GM23338 (cell line): Measurements from ENCODE around the gene HDHD5.

Experiments used
- CREB1 ChIP-seq: fragments of 250-450 bp; sonication (Bioruptor Pico); IDR thresholded peaks from 2 replicates; pipeline ENCODE4 v1.5.0; 2020; ENCODE audit warnings: low read depth, mild to moderate bottlenecking, moderate library complexity
- EZH2 ChIP-seq: fragments of 200-600 bp; sonication (generic); IDR thresholded peaks from one replicate; pipeline ENCODE4 v1.8.0; 2017; ENCODE audit warnings: antibody characterized with exemption, mild to moderate bottlenecking, low read depth; ENCODE audit not compliant: unreplicated experiment
- EZH2phosphoT487 ChIP-seq: fragments of 200-600 bp; sonication (generic); IDR thresholded peaks from one replicate; pipeline ENCODE4 v1.8.1; 2018; ENCODE audit warnings: antibody characterized with exemption; ENCODE audit not compliant: unreplicated experiment
- NANOG ChIP-seq: IDR thresholded peaks from 2 replicates; pipeline ENCODE4 v1.6.1; 2016; ENCODE audit warnings: antibody characterized with exemption, borderline replicate concordance
- POLR2AphosphoS5 ChIP-seq: IDR thresholded peaks from 2 replicates; pipeline ENCODE4 v1.6.1; 2016; ENCODE audit warnings: antibody characterized with exemption, low read depth
- ZNF114 ChIP-seq: fragments of 250-450 bp; sonication (Bioruptor Pico); IDR thresholded peaks from 2 replicates; pipeline ENCODE4 v1.5.0; 2020; ENCODE audit warnings: mild to moderate bottlenecking, moderate library complexity
- TF ChIP-seq, protein P1 (sequence below), 2 experiments: fragments of 200-600 bp in 1 of 2; sonication (generic) in 1 of 2; conservative IDR thresholded peaks; 2 replicates each; pipeline versions ENCODE4 v1.5.1 to v1.6.1; 2016 to 2017; ENCODE audit warnings: antibody characterized with exemption in 2 of 2, low read depth in 2 of 2, mild to moderate bottlenecking in 2 of 2, moderate library complexity in 1 of 2
- TF ChIP-seq, protein P2 (sequence below): IDR thresholded peaks from one replicate; pipeline ENCODE4 v1.6.1; 2018; ENCODE audit warnings: antibody characterized with exemption; ENCODE audit not compliant: unreplicated experiment
- TF ChIP-seq, protein P3 (sequence below): fragments of 250-450 bp; sonication (Bioruptor Pico); IDR thresholded peaks from 2 replicates; pipeline ENCODE4 v1.5.0; 2020; ENCODE audit warnings: mild to moderate bottlenecking, moderate library complexity

DNA sequence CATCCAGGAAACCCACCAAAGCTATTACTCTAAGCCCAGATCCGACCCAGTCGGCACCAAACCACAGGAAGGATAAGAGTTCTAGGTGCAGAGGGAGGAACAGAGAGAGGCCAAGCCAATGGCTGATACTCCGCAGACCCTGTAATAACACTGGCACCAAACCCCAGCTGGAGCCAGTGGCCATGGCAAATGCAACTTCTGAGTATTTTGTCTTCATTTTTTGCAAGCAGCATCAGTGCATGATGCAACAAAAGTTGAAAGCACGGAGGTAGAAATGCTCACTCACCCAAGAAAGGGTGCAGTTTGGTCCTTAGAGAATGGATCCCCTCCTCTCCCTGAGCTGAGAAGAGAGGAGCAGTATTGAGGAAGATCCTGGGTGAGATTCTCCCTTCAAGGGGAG, 40.7 kb downstream of the HDHD5 start:
- TF ChIP-seq, protein P1, sequence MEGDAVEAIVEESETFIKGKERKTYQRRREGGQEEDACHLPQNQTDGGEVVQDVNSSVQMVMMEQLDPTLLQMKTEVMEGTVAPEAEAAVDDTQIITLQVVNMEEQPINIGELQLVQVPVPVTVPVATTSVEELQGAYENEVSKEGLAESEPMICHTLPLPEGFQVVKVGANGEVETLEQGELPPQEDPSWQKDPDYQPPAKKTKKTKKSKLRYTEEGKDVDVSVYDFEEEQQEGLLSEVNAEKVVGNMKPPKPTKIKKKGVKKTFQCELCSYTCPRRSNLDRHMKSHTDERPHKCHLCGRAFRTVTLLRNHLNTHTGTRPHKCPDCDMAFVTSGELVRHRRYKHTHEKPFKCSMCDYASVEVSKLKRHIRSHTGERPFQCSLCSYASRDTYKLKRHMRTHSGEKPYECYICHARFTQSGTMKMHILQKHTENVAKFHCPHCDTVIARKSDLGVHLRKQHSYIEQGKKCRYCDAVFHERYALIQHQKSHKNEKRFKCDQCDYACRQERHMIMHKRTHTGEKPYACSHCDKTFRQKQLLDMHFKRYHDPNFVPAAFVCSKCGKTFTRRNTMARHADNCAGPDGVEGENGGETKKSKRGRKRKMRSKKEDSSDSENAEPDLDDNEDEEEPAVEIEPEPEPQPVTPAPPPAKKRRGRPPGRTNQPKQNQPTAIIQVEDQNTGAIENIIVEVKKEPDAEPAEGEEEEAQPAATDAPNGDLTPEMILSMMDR (conservative IDR thresholded peaks at IDR 0.05; ENCODE audit: low read depth in 2 of 2): no peak
- TF ChIP-seq POLR2AphosphoS5: no peak
- TF ChIP-seq EZH2: no peak
- TF ChIP-seq, protein P2, sequence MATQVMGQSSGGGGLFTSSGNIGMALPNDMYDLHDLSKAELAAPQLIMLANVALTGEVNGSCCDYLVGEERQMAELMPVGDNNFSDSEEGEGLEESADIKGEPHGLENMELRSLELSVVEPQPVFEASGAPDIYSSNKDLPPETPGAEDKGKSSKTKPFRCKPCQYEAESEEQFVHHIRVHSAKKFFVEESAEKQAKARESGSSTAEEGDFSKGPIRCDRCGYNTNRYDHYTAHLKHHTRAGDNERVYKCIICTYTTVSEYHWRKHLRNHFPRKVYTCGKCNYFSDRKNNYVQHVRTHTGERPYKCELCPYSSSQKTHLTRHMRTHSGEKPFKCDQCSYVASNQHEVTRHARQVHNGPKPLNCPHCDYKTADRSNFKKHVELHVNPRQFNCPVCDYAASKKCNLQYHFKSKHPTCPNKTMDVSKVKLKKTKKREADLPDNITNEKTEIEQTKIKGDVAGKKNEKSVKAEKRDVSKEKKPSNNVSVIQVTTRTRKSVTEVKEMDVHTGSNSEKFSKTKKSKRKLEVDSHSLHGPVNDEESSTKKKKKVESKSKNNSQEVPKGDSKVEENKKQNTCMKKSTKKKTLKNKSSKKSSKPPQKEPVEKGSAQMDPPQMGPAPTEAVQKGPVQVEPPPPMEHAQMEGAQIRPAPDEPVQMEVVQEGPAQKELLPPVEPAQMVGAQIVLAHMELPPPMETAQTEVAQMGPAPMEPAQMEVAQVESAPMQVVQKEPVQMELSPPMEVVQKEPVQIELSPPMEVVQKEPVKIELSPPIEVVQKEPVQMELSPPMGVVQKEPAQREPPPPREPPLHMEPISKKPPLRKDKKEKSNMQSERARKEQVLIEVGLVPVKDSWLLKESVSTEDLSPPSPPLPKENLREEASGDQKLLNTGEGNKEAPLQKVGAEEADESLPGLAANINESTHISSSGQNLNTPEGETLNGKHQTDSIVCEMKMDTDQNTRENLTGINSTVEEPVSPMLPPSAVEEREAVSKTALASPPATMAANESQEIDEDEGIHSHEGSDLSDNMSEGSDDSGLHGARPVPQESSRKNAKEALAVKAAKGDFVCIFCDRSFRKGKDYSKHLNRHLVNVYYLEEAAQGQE: no peak
- no peak for TF ChIP-seq ZNF114
- TF ChIP-seq, protein P3, sequence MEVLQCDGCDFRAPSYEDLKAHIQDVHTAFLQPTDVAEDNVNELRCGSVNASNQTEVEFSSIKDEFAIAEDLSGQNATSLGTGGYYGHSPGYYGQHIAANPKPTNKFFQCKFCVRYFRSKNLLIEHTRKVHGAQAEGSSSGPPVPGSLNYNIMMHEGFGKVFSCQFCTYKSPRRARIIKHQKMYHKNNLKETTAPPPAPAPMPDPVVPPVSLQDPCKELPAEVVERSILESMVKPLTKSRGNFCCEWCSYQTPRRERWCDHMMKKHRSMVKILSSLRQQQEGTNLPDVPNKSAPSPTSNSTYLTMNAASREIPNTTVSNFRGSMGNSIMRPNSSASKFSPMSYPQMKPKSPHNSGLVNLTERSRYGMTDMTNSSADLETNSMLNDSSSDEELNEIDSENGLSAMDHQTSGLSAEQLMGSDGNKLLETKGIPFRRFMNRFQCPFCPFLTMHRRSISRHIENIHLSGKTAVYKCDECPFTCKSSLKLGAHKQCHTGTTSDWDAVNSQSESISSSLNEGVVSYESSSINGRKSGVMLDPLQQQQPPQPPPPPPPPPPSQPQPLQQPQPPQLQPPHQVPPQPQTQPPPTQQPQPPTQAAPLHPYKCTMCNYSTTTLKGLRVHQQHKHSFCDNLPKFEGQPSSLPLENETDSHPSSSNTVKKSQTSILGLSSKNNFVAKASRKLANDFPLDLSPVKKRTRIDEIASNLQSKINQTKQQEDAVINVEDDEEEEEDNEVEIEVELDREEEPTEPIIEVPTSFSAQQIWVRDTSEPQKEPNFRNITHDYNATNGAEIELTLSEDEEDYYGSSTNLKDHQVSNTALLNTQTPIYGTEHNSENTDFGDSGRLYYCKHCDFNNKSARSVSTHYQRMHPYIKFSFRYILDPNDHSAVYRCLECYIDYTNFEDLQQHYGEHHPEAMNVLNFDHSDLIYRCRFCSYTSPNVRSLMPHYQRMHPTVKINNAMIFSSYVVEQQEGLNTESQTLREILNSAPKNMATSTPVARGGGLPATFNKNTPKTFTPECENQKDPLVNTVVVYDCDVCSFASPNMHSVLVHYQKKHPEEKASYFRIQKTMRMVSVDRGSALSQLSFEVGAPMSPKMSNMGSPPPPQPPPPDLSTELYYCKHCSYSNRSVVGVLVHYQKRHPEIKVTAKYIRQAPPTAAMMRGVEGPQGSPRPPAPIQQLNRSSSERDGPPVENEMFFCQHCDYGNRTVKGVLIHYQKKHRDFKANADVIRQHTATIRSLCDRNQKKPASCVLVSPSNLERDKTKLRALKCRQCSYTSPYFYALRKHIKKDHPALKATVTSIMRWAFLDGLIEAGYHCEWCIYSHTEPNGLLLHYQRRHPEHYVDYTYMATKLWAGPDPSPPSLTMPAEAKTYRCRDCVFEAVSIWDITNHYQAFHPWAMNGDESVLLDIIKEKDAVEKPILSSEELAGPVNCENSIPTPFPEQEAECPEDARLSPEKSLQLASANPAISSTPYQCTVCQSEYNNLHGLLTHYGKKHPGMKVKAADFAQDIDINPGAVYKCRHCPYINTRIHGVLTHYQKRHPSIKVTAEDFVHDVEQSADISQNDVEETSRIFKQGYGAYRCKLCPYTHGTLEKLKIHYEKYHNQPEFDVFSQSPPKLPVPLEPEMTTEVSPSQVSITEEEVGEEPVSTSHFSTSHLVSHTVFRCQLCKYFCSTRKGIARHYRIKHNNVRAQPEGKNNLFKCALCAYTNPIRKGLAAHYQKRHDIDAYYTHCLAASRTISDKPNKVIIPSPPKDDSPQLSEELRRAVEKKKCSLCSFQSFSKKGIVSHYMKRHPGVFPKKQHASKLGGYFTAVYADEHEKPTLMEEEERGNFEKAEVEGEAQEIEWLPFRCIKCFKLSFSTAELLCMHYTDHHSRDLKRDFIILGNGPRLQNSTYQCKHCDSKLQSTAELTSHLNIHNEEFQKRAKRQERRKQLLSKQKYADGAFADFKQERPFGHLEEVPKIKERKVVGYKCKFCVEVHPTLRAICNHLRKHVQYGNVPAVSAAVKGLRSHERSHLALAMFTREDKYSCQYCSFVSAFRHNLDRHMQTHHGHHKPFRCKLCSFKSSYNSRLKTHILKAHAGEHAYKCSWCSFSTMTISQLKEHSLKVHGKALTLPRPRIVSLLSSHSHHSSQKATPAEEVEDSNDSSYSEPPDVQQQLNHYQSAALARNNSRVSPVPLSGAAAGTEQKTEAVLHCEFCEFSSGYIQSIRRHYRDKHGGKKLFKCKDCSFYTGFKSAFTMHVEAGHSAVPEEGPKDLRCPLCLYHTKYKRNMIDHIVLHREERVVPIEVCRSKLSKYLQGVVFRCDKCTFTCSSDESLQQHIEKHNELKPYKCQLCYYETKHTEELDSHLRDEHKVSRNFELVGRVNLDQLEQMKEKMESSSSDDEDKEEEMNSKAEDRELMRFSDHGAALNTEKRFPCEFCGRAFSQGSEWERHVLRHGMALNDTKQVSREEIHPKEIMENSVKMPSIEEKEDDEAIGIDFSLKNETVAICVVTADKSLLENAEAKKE (CRISPR knock-in tag): no peak
- TF ChIP-seq CREB1 (CRISPR knock-in tag): no peak
- TF ChIP-seq EZH2phosphoT487: no peak
- no peak for TF ChIP-seq NANOG
